Suprapubic skin (tissue), 3 donors: ENCODE results near the gene FAM241A.

Experiments used
- CTCF ChIP-seq, 2 donors: fragments of 200-600 bp in 1 of 2; fragments of 450-650 bp in 1 of 2; sonication (generic) in 1 of 2; IDR thresholded peaks; one replicate each; pipeline ENCODE4 v1.5.1; 2016 to 2019; ENCODE audit warnings: antibody characterized with exemption in 2 of 2, mild to moderate bottlenecking in 1 of 2, moderate library complexity in 1 of 2
- POLR2AphosphoS5 ChIP-seq, 3 donors: sonication (generic); formaldehyde crosslinking; IDR thresholded peaks; one replicate each; pipeline ENCODE4 v1.6.1; 2017; ENCODE audit warnings: antibody characterized with exemption in 3 of 3

GRCh38 chr4:112156112-112156511, 10.9 kb downstream of the FAM241A start:
- no peak for TF ChIP-seq POLR2AphosphoS5 (IDR thresholded peaks at IDR 0.05)
- no peak for TF ChIP-seq CTCF (IDR thresholded peaks at IDR 0.05)
